NCI-H345 (cell line): Measurements from ENCODE around the gene GARRE1.
A peak's percentile ranks its signal among the peaks of the same experiment; 100 is the strongest.
"Not testable (repeated sequence)": the region's sequence is repeated elsewhere in the genome, so short reads cannot be mapped to it uniquely, and the experiment has no call there.

Experiments
- DNase-seq: peaks from one replicate; lab custom pipeline; 2025; lab: John Stamatoyannopoulos, UW

The GARRE1 gene

GRCh38 chr19:34232566-34233481 lies 21.5 kb upstream of the GARRE1 start:
- no peak for DNase-seq

DNA sequence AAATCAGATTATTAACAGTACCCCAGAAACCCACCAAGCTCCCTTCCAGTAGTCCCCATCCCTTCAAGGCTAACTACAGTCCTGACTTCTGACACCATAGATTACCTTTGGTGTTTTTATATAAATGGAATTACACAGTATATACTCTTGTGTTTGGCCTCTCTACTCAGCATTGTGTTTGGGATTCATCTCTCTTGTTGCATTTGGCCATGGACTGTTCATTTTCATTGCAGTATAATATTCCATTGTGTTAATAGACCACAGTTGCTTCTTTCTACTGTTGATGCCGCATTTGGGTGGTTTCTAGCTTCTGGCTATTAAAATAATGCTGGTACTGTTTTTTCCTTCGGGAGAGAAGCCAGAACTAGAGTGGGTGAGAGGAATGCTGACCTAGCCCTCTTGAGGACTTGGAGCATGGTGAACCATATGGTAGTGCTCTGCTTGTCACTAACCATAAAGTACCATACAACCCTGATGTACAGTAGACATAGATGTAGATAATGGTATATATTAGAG lies 18.9 kb upstream of the GARRE1 start:
- DNase-seq: no peak

DNA sequence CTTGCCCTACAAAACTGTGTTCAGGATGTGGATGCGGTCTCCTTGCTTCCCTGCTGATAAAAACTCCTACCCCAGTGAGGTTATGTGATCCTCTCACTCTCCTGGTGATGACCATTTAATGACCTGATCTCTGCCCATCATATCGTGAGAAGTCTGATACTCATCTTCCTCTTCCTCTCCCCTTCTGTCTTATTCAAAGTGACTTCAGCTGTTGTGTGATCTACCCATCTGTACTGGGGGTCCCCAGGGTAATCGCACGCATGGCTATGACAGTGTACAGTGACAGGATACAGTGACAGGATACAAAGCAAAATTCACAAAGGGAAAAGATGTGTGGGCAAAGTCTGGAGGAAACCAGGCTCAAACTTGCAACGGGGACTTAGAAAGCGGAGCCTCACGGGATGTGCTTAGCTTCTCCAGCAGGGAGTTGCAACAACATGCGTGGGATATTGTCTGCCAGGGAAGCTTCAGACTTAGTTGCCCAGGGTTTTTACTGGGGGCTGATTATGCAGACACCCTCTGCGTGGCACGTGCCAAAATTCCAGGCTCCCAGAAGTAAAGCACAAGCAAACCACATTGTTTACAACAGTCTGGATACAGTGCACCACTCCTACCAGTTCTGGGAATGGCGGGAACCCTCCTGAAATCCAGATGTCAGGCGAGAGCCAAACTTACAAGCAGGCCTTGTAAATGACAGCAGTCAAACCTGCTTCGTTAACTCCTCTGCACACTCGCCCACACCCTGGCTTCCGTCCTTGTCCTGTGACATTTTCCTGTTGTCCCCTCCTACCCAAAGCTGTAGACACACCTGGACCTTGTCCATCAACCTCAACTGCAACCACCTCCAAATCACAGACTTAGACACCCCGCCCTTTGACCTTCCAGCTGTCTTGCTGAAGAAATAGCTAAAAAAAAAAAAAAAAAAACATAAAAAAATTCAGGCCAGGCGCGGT lies 18.0 kb upstream of the GARRE1 start:
- no peak for DNase-seq

GRCh38 chr19:34237283-34237682 lies 17.1 kb upstream of the GARRE1 start:
- no peak for DNase-seq

- DNase-seq: no peak
Observed at GRCh38 chr19:34237939-34238338, 16.4 kb upstream of the GARRE1 start.

DNA sequence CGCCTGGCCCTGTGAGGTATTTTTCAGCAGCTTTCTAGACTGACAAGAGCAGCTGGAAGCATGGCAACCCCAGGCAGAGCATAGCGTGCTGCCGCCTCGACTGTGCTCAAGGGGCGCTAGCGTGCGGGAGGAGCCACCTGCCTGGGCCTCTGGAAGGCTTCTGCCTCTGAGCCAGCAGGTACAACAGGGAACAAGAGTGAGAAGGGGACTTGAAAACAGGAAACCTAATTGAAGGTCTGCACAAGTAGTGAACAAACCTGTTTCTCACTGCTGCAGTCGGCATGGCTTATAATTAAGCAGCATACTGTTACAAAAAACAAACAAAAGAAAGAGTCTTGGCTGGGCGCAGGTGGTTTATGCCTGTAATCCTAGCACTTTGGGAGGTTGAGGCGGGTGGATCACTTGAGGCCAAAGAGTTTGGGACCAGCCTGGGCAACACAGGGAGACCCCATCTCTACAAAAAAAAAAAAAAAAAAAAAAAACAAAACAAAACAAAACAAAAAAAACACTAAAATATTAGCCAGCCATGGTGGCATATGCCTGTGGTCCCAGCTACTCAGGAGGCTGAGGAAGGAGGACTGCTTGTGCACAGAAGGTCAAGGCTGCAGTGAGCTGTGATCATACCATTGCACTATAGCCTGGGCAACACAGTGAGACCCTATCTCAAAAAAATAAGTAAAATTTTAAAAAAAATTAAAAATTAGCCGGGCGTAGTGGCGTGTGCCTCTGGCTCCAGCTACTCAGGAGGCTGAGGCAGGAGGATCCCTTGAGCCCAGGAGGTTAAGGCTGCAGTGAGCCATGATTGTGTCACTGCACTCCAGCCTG lies 12.6 kb upstream of the GARRE1 start:
- DNase-seq: peak; percentile 95

GRCh38 chr19:34243138-34243875 lies 11.0 kb upstream of the GARRE1 start:
- not testable (repeated sequence) for DNase-seq

DNA sequence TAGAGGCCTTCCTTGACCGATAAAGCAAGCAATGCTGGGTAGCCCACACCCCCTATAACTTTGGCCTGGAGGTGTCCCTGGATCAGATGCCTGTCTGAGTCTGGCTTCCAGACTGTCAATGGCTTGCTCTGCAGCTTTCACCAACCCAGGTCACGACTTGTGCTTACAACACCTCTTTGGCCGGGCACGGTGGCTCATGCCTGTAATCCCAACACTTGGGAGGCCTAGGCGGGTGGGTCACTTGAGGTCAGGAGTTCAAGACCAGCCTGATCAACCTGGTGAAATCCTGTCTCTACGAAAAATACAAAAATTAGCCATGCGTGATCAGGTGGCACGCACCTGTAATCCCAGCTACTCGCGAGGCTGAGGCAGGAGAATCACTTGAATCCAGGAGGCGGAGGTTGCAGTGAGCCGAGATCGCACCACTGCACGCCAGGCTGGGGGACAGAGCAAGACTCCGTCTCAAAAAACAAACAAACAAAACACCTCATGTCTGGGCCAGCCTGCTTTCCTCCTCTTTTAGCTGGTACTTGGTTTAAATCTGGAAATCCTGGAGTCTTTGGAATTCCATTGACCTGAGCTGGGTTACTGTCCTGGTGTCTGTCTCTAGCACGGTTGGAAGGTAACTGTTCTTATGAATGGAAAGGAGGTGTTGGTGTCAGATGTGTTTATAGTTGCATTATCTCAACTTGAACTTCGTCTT lies 10.3 kb upstream of the GARRE1 start:
- DNase-seq: no peak

GRCh38 chr19:34244611-34245299 lies 9.6 kb upstream of the GARRE1 start:
- peak; percentile 30 for DNase-seq

DNA sequence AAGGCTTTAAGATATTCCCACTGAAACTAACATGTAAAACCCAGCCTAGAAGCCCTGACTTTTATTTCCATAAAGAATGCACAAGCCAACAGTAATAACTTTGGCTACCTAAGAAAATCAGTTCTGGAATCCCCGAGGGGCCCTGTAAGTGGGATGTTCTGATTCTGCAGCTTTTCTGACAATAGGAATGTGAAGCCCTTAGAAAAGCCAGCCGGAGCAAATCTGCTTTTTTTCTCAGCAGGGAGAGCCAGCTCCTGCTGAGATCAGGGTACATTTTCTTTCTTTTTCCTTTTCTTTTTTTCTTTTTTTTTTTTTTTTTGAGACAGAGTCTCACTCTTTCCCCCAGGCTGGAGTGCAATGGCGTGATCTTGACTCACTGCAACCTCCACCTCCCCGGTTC lies 8.0 kb upstream of the GARRE1 start:
- DNase-seq: no peak

GRCh38 chr19:34248941-34249340 lies 5.4 kb upstream of the GARRE1 start:
- no peak for DNase-seq

- not testable (repeated sequence) for DNase-seq
Observed at GRCh38 chr19:34253167-34253566, 1.2 kb upstream of the GARRE1 start.

GRCh38 chr19:34253681-34254045 lies 691 bp upstream of the GARRE1 start:
- DNase-seq: not testable (repeated sequence)

- DNase-seq: peak; percentile 74
Observed at GRCh38 chr19:34254698-34255432, 511 bp downstream of the GARRE1 start.

DNA sequence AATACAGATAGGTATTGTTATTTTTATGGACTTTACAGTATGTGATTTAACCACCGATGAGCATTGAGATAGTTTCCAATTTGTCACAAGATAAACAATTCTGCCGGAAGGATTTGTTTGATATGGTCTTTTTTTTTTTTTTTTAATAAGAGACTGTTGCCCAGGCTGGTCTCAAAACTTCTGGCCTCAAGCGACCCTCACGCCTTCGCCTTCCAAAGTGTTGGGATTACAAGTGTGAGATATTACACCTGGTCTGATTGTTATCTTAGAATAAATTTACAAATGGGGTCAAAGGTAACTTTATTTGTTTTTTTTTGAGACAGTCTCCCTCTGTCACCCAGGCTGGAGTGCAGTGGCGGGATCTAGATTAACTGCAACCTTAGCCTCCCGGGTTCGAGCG lies 1.2 kb downstream of the GARRE1 start:
- no peak for DNase-seq

DNA sequence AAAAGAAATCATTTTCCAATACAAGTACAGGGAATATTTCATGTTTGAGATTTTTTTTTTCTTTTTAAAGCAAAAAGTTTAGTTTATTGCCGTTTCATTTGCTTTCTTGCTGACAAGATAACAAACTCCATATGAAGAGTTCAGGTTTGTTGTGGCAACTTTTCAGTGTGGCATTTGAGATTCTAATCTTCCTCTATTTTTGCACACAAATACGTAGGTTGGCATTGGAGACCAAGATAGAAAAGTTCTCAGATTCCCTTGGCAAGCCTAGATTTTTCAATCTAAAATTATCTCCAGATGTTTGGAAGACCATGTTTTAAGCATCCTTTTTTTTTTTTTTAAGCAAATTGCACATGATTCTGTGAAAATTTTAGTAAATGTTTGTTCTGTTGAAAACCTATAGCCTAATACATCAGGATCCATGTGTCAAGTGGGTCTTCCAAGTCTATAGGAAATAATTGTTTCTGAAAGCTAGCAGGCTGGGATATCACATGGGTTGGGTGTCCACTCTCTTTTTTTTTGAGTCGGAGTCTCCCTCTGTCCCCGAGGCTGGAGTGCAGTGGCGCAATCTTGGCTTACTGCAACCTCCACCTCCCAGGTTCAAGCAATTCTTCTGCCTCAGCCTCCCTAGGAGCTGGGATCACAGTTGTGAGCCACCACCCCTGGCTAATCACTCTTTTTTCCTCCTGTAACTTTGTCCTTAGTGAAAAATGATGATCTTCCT lies 2.6 kb downstream of the GARRE1 start:
- no peak for DNase-seq

DNA sequence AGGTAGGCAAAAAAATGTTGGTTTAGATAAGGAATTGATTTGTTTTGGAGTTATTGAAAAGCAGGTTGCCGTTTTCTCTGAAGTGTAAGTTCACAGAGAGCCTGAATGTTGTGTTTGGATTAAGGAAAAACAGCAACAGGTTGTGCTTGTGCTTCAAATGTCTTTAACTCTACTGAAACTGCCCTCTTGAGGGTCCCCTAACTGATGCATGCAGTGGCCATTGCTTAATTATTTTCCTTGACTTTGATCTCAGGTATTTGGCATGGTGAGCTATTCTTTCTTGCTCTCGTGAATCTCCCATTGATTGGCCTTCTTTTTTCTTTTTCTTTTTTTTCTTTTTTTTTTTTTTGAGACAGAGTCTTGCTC lies 3.2 kb downstream of the GARRE1 start:
- no peak for DNase-seq

DNA sequence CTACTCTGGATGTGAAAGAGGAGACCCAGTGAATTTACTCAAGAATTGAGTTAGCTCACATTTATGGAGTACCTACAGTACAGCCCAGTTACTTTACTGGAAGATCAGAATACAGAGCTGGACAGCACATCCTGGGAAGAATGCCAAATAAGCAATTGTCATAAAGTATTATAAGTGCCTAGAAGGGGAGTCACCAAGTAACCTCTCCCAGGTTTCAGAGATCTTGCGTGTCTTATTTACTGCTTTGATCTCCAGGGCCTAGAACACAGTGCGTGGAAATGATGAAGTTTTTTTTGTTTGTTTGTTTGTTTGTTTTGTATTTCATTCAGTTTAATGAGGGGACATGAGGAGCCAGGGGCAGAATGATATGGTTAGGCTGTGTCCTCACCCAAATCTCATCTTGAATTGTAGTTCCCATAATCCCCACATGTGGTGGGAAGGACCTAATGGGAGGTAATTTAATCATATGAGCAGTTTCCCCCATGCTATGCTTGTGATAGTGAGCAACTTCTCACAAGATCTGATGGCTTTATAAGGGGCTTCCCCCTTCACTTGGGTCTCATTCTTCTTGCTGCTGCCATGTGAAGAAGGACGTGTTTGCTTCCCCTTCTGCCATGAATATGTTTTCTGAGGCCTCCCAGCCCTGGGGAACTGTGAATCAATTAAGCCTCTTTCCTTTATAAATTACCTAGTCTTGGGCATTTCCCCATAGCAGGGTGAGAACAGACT lies 5.2 kb downstream of the GARRE1 start:
- DNase-seq: peak; percentile 35
